Astrocyte (in vitro differentiated cells and primary cell): ENCODE results near the gene KAT2A. TPM values are rescaled to one million over a fixed set of nuclear protein-coding genes. Genes with fewer than 3 reads are reported as not detected.

Experiments used
- DNase-seq: peaks from one replicate; pipeline ENCODE4 v3.0.0-alpha.2; 2010; ENCODE audit warnings: low read depth
- FAIRE-seq: peaks from 2 replicates; lab custom pipeline; 2011; peaks lifted over from hg19 to GRCh38; lab: Jason Lieb, UNC
- H2AFZ ChIP-seq: 2 replicates; pipeline ENCODE4 v1.6.0; 2012; ENCODE audit warnings: low read depth, low read length, inconsistent platforms
- H3K27ac ChIP-seq: 2 replicates; pipeline ENCODE4 v1.5.1; 2011; ENCODE audit warnings: low read depth, low read length, inconsistent platforms
- H3K27me3 ChIP-seq: 2 replicates; pipeline ENCODE4 v1.6.0; 2011; ENCODE audit warnings: low read length, inconsistent platforms; ENCODE audit not compliant: insufficient read depth
- H3K36me3 ChIP-seq: 2 replicates; pipeline ENCODE4 v1.5.1; 2011; ENCODE audit warnings: low read length, inconsistent platforms; ENCODE audit not compliant: insufficient read depth
- H3K4me1 ChIP-seq: 2 replicates; pipeline ENCODE4 v1.5.1; 2011; ENCODE audit warnings: low read length, inconsistent platforms; ENCODE audit not compliant: insufficient read depth
- H3K4me2 ChIP-seq: 2 replicates; pipeline ENCODE4 v1.6.0; 2012; ENCODE audit warnings: low read length, inconsistent platforms
- H3K4me3 ChIP-seq: 2 replicates; pipeline ENCODE4 v1.5.1; 2011; ENCODE audit warnings: low read depth, mild to moderate bottlenecking, low read length, inconsistent platforms; ENCODE audit not compliant: insufficient read depth
- H3K79me2 ChIP-seq: 2 replicates; pipeline ENCODE4 v1.6.0; 2012; ENCODE audit warnings: mild to moderate bottlenecking, low read length, inconsistent platforms; ENCODE audit not compliant: insufficient read depth
- H3K9ac ChIP-seq: 2 replicates; pipeline ENCODE4 v1.6.0; 2012; ENCODE audit warnings: mild to moderate bottlenecking, low read length, inconsistent platforms
- H3K9me3 ChIP-seq: 2 replicates; pipeline ENCODE4 v1.5.1; 2012; ENCODE audit warnings: low read depth, mild to moderate bottlenecking, low read length, inconsistent platforms; ENCODE audit not compliant: insufficient read depth
- H4K20me1 ChIP-seq: 2 replicates; pipeline ENCODE4 v1.6.0; 2012; ENCODE audit warnings: low read length, inconsistent platforms; ENCODE audit not compliant: insufficient read depth
- H3K27ac Mint-ChIP-seq: one replicate; pipeline ENCODE4 v1.8.0; 2021; ENCODE audit warnings: mild to moderate bottlenecking, mixed read lengths; ENCODE audit not compliant: unreplicated experiment
- H3K27me3 Mint-ChIP-seq: one replicate; pipeline ENCODE4 v1.8.0; 2021; ENCODE audit warnings: low read depth, mixed read lengths; ENCODE audit not compliant: unreplicated experiment
- H3K36me3 Mint-ChIP-seq: one replicate; pipeline ENCODE4 v1.8.0; 2021; ENCODE audit warnings: low read depth, mixed read lengths; ENCODE audit not compliant: unreplicated experiment
- H3K4me1 Mint-ChIP-seq: one replicate; pipeline ENCODE4 v1.8.0; 2021; ENCODE audit warnings: low read depth, mixed read lengths; ENCODE audit not compliant: unreplicated experiment
- H3K4me3 Mint-ChIP-seq: one replicate; pipeline ENCODE4 v1.8.0; 2021; ENCODE audit warnings: mild to moderate bottlenecking, moderate library complexity, mixed read lengths; ENCODE audit not compliant: unreplicated experiment
- H3K9me3 Mint-ChIP-seq: one replicate; pipeline ENCODE4 v1.8.0; 2021; ENCODE audit warnings: mild to moderate bottlenecking, mixed read lengths; ENCODE audit not compliant: unreplicated experiment
- CTCF ChIP-seq: IDR thresholded peaks from 2 replicates; pipeline ENCODE4 v1.5.1; 2011; ENCODE audit warnings: low read depth, mild to moderate bottlenecking, inconsistent platforms, low read length, moderate library complexity; ENCODE audit not compliant: insufficient read depth
- EZH2 ChIP-seq: IDR thresholded peaks from 2 replicates; pipeline ENCODE4 v1.6.1; 2012; ENCODE audit warnings: mild to moderate bottlenecking, low read length, inconsistent platforms; ENCODE audit not compliant: insufficient read depth
- total RNA-seq: library from RNA; stranded (reverse); gene quantifications from 2 replicates; pipeline ENCODE4 v1.2.1, GENCODE V29; 2021

The KAT2A gene
- total RNA-seq, 1 donor from 2014 or later, result 23.6 TPM

GRCh38 chr17:42133461-42134041, 12.4 kb upstream of the KAT2A start:
- peaks cover 11% of the 10 kb centered on the region for H3K36me3 ChIP-seq
- FAIRE-seq (no peak), DNase-seq (no peak)
- Mint-ChIP-seq H3K9me3 (no peaks in the 10 kb centered on the region), H3K4me3 (peak overlapping the region; percentile 73), H3K27ac (peak overlapping the region; percentile 93), H3K4me1 (peaks cover 74% of the 10 kb centered on the region), H3K27me3 (no peaks in the 10 kb centered on the region), H3K36me3 (peaks cover 18% of the 10 kb centered on the region)
- H3K27ac ChIP-seq, result peak overlapping the region; percentile 6
- TF ChIP-seq CTCF, result no peak
- no peak for TF ChIP-seq EZH2
- peaks cover 41% of the 10 kb centered on the region for H3K4me1 ChIP-seq
- H3K9ac ChIP-seq, result no peak overlapping the region
- H4K20me1 ChIP-seq, result peaks cover 87% of the 10 kb centered on the region
- H3K79me2 ChIP-seq, result peaks cover 97% of the 10 kb centered on the region
- H3K27me3 ChIP-seq, result no peaks in the 10 kb centered on the region
- no peaks in the 10 kb centered on the region for H3K9me3 ChIP-seq
- no peak overlapping the region for H2AFZ ChIP-seq
- H3K4me2 ChIP-seq, result peak overlapping the region; percentile 41
- H3K4me3 ChIP-seq, result no peak overlapping the region

- Histone ChIP-seq H3K4me3 (no peak overlapping the region), H3K27me3 (no peaks in the 10 kb centered on the region), H4K20me1 (peaks cover 81% of the 10 kb centered on the region), H3K36me3 (peaks cover 17% of the 10 kb centered on the region), H3K4me1 (peaks cover 41% of the 10 kb centered on the region), H2AFZ (no peak overlapping the region), H3K9ac (no peak overlapping the region), H3K4me2 (peak overlapping the region; percentile 41), H3K79me2 (peaks cover 91% of the 10 kb centered on the region), H3K9me3 (no peaks in the 10 kb centered on the region), H3K27ac (peak overlapping the region; percentile 6)
- Mint-ChIP-seq H3K36me3 (peaks cover 23% of the 10 kb centered on the region), H3K4me1 (peaks cover 73% of the 10 kb centered on the region), H3K9me3 (no peaks in the 10 kb centered on the region), H3K27ac (peak overlapping the region; percentile 93), H3K4me3 (peak overlapping the region; percentile 73), H3K27me3 (no peaks in the 10 kb centered on the region)
- no peak for TF ChIP-seq EZH2
- no peak for TF ChIP-seq CTCF
- DNase-seq, result peak; percentile 88
- FAIRE-seq, result peak; percentile 91
Observed at GRCh38 chr17:42132941-42133340, 11.8 kb upstream of the KAT2A start.

GRCh38 chr17:42131981-42132432, 10.8 kb upstream of the KAT2A start:
- TF ChIP-seq EZH2 (no peak), CTCF (no peak)
- DNase-seq (peak; percentile 47), FAIRE-seq (peak; percentile 77)
- peak overlapping the region; percentile 25 for H3K27ac ChIP-seq
- peak overlapping the region; percentile 9 for H3K9ac ChIP-seq
- Mint-ChIP-seq H3K36me3 (peaks cover 24% of the 10 kb centered on the region), H3K4me1 (peaks cover 72% of the 10 kb centered on the region), H3K4me3 (peak overlapping the region; percentile 23), H3K9me3 (no peaks in the 10 kb centered on the region), H3K27me3 (no peaks in the 10 kb centered on the region), H3K27ac (no peak overlapping the region)
- no peak overlapping the region for H3K4me3 ChIP-seq
- no peak overlapping the region for H2AFZ ChIP-seq
- H3K4me2 ChIP-seq, result peak overlapping the region; percentile 41
- no peaks in the 10 kb centered on the region for H3K9me3 ChIP-seq
- peaks cover 23% of the 10 kb centered on the region for H3K36me3 ChIP-seq
- no peaks in the 10 kb centered on the region for H3K27me3 ChIP-seq
- H4K20me1 ChIP-seq, result peaks cover 80% of the 10 kb centered on the region
- H3K4me1 ChIP-seq, result peaks cover 41% of the 10 kb centered on the region
- peaks cover 82% of the 10 kb centered on the region for H3K79me2 ChIP-seq
